Fibroblast of villous mesenchyme (primary cell): ENCODE results near the gene COIL. TPM values are rescaled to one million over a fixed set of nuclear protein-coding genes. Genes with fewer than 3 reads are reported as not detected.

ENCODE experiments used
- DNase-seq: peaks from one replicate; pipeline ENCODE4 v3.0.0-alpha.2; 2010; ENCODE audit warnings: low read depth
- H3K4me3 ChIP-seq: 2 replicates; pipeline ENCODE4 v1.5.1; 2011; ENCODE audit warnings: low read depth, mild to moderate bottlenecking, low read length
- CTCF ChIP-seq: IDR thresholded peaks from 2 replicates; pipeline ENCODE4 v1.5.1; 2012; ENCODE audit warnings: low read depth, mild to moderate bottlenecking, low read length; ENCODE audit not compliant: insufficient read depth
- total RNA-seq: library from RNA; depleted of rRNA; stranded (reverse); fragments of >200 nt; gene quantifications from 2 replicates; pipeline ENCODE4 v1.2.3, GENCODE V29; 2012

Gene COIL
- total RNA-seq, 1 donor: 17.7 TPM

GRCh38 chr17:56891751-56892150 lies 69.1 kb downstream of the COIL start:
- H3K4me3 ChIP-seq: no peak overlapping the region
- DNase-seq: no peak
- TF ChIP-seq CTCF: peak; percentile 43

DNA sequence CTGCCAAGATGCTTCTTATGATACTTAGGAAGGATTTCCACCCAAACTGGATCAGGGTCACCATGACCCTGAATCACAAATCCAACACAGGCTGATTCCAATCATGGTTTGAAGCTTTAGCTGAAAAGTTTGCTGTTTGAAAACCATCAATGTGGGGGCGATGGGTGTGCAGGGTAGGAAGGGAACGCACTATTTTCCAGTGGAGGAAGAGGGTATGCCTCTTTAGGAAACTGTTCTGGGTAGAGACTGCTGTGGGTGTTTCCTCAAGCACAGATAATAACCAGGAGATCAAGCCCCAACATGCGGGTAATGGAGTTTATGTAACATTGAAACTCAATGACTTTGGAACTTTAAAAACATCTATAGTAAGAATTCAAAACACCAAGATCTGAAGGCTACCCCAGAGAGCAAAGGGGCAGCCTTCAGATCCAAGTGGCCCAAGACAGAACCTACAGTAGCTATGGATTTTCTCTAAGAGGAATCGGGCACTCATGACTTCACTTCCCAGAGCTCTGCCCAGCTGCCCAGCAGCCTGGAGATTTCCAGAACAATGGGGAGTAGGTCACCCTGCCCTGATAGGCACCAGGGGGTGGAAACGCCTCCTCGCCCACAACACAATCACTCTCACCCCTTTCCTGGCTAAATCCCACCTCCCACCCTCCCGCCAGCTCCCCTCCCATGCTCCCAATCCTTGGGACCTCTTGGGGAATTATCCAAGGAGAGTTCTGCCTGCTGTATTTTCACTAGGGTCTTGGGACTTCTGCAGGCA lies 69.8 kb downstream of the COIL start:
- no peak for DNase-seq
- no peak overlapping the region for H3K4me3 ChIP-seq
- TF ChIP-seq CTCF: no peak

GRCh38 chr17:56890390-56890789 lies 70.5 kb downstream of the COIL start:
- no peak for DNase-seq
- H3K4me3 ChIP-seq: no peak overlapping the region
- TF ChIP-seq CTCF: no peak

Other genes with a start within 250 kb of the COIL start
- 0.64 and 0.86 TPM in 2 replicates for gene C17orf67, start 127.1 kb downstream of the COIL start, total RNA-seq
- 7.1 and 12.1 TPM in 2 replicates for gene DGKE, start 126.9 kb downstream of the COIL start, total RNA-seq
- gene TRIM25, start 47.0 kb downstream of the COIL start, total RNA-seq: 21.9 and 28.9 TPM in 2 replicates
- gene SCPEP1, start 17.1 kb upstream of the COIL start, total RNA-seq: 33.2 and 36.7 TPM in 2 replicates
- gene AKAP1, start 124.2 kb upstream of the COIL start, total RNA-seq: 15.1 and 18.1 TPM in 2 replicates